Measurements from ENCODE around the gene GPR35. TPM values are rescaled to one million over a fixed set of nuclear protein-coding genes. Genes with fewer than 3 reads are reported as not detected.

The GPR35 gene
- total and polyA plus RNA-seq, 2 of the 13 experiments (the other 11 are each of a cell fraction or from before 2014, with no cell fraction given): 27.1 to 44.2 TPM

GRCh38 chr2:240626531-240627300 is 1.4 kb downstream of the GPR35 start (continued):
- TF ChIP-seq TRIM24 (CRISPR knock-in tag; IDR thresholded peaks at IDR 0.05) (no peak), ZNF569 (CRISPR knock-in tag; IDR thresholded peaks at IDR 0.05; ENCODE audit: borderline replicate concordance) (no peak), POLR2AphosphoS2 (IDR thresholded peaks at IDR 0.05; ENCODE audit: low read depth, low read length) (no peak), ZBTB42 (CRISPR knock-in tag; IDR thresholded peaks at IDR 0.05) (no peak), ZNF121 (CRISPR knock-in tag; IDR thresholded peaks at IDR 0.05) (peak; percentile 61), MYC (CRISPR knock-in tag; IDR thresholded peaks at IDR 0.05; ENCODE audit: borderline replicate concordance) (peak; percentile 78), CREM (IDR thresholded peaks at IDR 0.05) (no peak; the same call in 1 of the 2 replicates), CREM (CRISPR knock-in tag; IDR thresholded peaks at IDR 0.05) (no peak), DMTF1 (CRISPR knock-in tag; IDR thresholded peaks at IDR 0.05) (no peak), TAF15 (IDR thresholded peaks at IDR 0.05; ENCODE audit: low read depth, low read length, poor library complexity, severe bottlenecking) (no peak), NFKB2 (CRISPR knock-in tag; IDR thresholded peaks at IDR 0.05; ENCODE audit: borderline replicate concordance) (peak; percentile 76), ARNT2 (CRISPR knock-in tag; IDR thresholded peaks at IDR 0.05; ENCODE audit: low read depth) (no peak; the same call in 1 of the 2 replicates), ZNF75D (CRISPR knock-in tag; IDR thresholded peaks at IDR 0.05; ENCODE audit: borderline replicate concordance) (no peak), FIP1L1 (IDR thresholded peaks at IDR 0.05; ENCODE audit: borderline replicate concordance, insufficient read depth, low read depth, low read length) (no peak), ZNF776 (CRISPR knock-in tag; IDR thresholded peaks at IDR 0.05) (peak; percentile 94), ZNF484 (CRISPR knock-in tag; IDR thresholded peaks at IDR 0.05; ENCODE audit: borderline replicate concordance, low read depth) (no peak), HMG20A (CRISPR knock-in tag; IDR thresholded peaks at IDR 0.05; ENCODE audit: borderline replicate concordance) (peak; percentile 53; the same call in 1 of the 2 replicates), POGZ (CRISPR knock-in tag; IDR thresholded peaks at IDR 0.05) (peak; percentile 88), NR3C1 (CRISPR knock-in tag; IDR thresholded peaks at IDR 0.05) (no peak), HMG20B (CRISPR knock-in tag; conservative IDR thresholded peaks at IDR 0.05) (0 out of 2 replicates have a peak, but pooled peaks have one; percentile 33), ZNF850 (CRISPR knock-in tag; conservative IDR thresholded peaks at IDR 0.05) (no peak), ZNF678 (CRISPR knock-in tag; IDR thresholded peaks at IDR 0.05) (no peak), SOX6 (IDR thresholded peaks at IDR 0.05) (no peak), SOX6 (CRISPR knock-in tag; IDR thresholded peaks at IDR 0.05) (peak; percentile 90), ZNF343 (CRISPR knock-in tag; IDR thresholded peaks at IDR 0.05) (no peak)
- TF ChIP-seq, protein P1, sequence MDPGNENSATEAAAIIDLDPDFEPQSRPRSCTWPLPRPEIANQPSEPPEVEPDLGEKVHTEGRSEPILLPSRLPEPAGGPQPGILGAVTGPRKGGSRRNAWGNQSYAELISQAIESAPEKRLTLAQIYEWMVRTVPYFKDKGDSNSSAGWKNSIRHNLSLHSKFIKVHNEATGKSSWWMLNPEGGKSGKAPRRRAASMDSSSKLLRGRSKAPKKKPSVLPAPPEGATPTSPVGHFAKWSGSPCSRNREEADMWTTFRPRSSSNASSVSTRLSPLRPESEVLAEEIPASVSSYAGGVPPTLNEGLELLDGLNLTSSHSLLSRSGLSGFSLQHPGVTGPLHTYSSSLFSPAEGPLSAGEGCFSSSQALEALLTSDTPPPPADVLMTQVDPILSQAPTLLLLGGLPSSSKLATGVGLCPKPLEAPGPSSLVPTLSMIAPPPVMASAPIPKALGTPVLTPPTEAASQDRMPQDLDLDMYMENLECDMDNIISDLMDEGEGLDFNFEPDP (CRISPR knock-in tag; conservative IDR thresholded peaks at IDR 0.05): no peak
- TF ChIP-seq, protein P2, sequence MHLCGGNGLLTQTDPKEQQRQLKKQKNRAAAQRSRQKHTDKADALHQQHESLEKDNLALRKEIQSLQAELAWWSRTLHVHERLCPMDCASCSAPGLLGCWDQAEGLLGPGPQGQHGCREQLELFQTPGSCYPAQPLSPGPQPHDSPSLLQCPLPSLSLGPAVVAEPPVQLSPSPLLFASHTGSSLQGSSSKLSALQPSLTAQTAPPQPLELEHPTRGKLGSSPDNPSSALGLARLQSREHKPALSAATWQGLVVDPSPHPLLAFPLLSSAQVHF (CRISPR knock-in tag; IDR thresholded peaks at IDR 0.05): no peak
